HG02588 (cell line): Measurements from ENCODE around the gene UFSP2.
A peak's percentile ranks its signal among the peaks of the same experiment; 100 is the strongest.

Source experiments
- ATAC-seq: cut with Tn5 transposase; IDR thresholded peaks from one replicate; pipeline ENCODE4 v1.9.1; 2021; ENCODE audit warnings: mild to moderate bottlenecking, moderate library complexity; ENCODE audit not compliant: unreplicated experiment

UFSP2 gene

GRCh38 chr4:185429660-185430059 is 3.9 kb upstream of the UFSP2 start:
- no peak for ATAC-seq

DNA sequence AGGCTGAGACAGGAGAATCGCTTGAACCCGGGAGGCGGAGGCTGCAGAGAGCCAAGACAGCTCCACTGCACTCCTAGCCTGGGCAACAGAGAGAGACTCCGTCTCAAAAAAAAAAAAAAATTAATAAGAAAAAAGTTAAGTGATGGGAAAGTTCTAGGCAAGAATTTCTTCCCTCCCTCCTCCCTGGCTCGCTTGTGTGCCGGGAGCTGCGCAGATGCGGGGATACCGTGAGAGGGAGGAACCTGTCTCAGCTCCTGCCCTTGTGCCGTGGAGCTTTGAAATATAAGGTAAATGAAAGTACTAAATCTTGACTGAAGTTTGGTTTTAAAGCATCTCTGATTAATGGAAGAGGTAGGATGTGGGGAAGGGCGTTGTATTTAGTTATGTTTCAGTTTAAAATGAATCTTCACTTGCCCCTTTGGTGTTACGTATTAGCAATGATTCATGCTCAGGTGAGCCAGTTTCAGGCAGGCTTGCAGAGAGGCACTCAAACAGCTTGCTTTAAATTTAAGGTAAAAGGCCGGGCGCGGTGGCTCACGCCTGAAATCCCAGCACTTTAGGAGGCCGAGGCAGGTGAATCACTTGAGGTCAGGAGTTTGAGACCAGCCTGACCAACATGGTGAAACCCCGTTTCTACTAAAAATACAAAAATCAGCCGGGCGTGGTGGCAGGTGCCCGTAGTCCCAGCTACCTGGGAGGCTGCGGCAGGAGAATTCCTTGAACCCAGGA is 1.4 kb upstream of the UFSP2 start:
- ATAC-seq: no peak

- ATAC-seq: peak; percentile 4
Observed at GRCh38 chr4:185424905-185425646, 688 bp downstream of the UFSP2 start.

- ATAC-seq: no peak
Observed at GRCh38 chr4:185421366-185422124, 4.2 kb downstream of the UFSP2 start.

GRCh38 chr4:185416955-185417354 is 8.8 kb downstream of the UFSP2 start:
- ATAC-seq: no peak

- ATAC-seq: no peak
Observed at GRCh38 chr4:185412412-185412811, 13.4 kb downstream of the UFSP2 start.

- ATAC-seq: no peak
Observed at GRCh38 chr4:185411849-185412248, 13.9 kb downstream of the UFSP2 start.

DNA sequence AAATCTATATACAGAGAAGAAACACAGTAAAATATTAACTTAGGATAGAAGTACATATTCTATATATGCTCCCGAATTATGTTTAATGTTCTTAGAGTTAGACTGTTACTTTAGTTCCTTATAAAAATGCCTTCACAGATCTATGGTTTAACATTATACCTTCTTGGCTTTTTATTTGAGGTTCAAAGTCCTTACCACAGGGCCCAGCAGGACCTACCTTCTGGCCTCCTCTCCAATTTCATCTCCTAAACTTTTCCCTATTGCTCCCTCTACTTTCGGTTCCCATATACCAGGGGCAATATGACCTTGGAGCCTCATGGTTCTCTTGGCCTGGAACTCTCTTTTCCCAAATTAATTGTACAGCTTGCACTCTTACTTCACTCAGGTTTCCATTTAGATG is 17.3 kb downstream of the UFSP2 start:
- ATAC-seq: no peak

DNA sequence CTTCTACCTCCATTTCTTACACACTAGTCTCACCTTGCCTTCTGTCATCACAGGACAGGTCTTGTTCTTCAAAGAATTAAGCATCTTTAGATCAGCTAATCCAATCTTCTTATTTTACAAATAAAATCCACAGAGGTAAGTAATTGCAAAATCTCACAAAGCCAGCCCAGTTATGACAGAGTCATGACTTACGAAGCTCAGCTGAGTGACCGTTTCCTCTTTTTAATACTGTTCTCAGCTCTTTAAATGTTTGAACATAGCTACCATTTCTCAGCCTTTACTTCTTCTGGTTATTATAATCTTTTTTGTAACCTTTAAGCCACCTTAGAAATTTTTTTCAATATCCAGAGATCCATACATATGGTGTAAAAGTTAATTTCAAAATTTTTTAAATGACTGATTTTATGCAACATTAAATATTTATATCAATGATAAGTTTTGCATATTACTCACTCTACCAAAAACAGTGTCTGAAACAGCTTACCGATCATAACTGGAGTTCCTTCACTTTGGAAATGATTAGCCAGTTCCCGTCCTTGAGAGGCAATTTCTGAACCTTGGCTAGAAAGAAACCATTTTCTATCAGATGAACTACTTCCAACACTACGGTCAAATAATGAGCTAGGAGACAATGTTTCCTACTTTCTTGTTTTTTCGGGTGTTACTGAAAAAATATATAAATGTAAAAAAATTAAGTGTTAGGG is 20.3 kb downstream of the UFSP2 start:
- ATAC-seq: peak; percentile 73

GRCh38 chr4:185404031-185404430 is 21.7 kb downstream of the UFSP2 start:
- ATAC-seq: no peak

GRCh38 chr4:185399466-185399865 is 26.3 kb downstream of the UFSP2 start:
- no peak for ATAC-seq

- ATAC-seq: no peak
Observed at GRCh38 chr4:185398618-185399017, 27.1 kb downstream of the UFSP2 start.

DNA sequence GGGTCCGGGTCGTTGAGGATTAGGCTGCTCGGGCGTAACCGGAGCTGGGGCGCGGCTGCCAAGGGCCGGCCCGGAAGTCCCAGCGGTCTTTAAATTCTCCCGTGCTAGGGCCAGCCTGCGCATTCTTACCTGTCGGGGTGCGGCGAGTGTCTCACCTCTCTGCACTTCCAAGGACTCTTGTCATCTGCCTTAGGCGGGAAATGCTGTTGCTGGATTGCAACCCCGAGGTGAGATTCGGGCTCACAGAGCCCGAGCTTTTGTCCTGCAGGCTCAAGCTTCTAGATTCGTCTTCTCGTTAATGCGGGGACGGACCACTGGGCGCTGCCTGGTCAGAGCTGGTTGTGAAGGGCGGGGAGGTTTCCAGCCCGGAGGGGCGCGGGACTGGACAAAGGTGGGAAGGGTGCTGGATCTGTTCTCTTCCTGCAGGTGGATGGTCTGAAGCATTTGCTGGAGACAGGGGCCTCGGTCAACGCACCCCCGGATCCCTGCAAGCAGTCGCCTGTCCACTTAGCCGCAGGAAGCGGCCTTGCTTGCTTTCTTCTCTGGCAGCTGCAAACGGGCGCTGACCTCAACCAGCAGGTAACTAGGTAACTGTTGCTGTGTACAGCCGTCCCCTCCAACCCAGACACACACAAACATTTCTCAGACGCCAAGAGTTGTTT is 28.9 kb downstream of the UFSP2 start, which contains the start of gene ANKRD37:
Gene ANKRD37, plus strand, starts transcription at position 118 of the 662 bp plus-strand sequence. Its CDS starts 83 bp downstream, at position 201.
- peak; percentile 0 for ATAC-seq

DNA sequence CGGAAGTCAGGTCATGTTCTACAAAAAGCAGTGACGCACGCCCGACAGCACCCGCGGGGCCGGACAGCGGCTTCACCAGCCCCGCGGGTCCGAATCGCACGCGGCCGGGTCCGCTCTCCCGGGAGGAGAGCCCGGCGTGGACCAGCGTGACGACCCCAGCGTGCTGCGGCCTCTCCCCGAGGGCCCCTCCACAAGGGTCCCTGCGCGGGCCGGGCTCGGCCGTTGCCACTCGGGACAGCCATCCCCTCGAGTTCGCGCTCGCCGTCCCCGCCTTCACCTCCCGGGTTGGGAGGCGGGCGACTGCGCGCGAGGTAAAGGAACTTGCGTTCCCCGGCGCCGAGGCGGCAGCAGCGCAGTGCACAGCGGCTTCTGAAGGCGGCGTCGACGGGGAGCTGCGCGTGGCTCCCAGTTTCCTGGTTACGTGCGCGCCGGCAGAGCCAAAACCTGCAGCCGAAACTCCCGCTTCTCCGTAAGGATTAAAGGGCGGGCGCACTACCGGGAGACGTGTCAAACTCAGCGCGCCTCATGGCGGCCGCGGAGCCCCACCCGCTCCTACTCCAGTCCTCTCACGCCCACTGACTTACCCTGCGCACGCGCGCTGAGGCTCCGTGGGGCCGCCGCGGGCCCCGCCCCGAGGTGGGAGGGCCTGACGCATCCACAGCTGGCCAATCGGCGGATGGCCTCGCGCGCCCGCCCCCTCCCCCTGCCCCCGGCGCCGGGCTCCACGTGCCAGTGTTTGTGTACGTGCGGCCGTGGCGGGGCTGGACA is 29.6 kb downstream of the UFSP2 start:
- peak; percentile 78 for ATAC-seq

DNA sequence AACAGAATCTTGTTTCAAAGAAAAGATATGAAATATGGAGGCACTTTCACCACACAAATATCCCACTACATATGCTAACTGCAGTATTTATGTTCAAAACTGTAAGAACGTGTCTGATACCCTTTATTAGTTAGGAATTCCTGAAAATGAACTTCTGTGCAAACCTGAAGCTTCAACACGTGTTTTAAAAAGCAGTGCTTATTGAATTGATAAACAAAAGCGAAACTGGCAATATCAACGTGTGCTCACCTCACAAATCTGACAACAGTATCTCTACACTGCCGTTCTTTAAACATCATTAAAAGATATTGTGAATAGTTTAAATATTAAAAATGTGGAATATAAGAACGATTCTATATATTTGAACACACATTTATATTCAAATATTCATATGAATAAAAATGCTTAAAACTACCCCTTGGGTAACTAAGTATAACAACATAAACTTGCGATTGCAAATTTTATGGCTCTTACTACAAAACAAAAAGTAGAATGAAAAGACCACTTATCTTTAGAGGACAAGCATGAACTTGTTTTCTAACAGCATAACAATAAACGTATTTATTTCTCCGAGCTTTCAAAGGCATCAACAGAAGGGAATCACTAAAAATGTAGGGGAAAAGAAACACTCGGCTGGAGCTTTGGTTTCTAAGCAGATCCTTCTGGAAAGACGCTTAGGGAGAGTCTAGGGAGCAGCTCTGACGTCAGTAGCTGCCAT is 30.4 kb downstream of the UFSP2 start, which contains the start of gene LRP2BP:
Gene LRP2BP, minus strand, starts transcription at position 687 of the 718 bp plus-strand sequence. CDS start 17,738 bp downstream, outside the sequence.
- ATAC-seq: no peak

DNA sequence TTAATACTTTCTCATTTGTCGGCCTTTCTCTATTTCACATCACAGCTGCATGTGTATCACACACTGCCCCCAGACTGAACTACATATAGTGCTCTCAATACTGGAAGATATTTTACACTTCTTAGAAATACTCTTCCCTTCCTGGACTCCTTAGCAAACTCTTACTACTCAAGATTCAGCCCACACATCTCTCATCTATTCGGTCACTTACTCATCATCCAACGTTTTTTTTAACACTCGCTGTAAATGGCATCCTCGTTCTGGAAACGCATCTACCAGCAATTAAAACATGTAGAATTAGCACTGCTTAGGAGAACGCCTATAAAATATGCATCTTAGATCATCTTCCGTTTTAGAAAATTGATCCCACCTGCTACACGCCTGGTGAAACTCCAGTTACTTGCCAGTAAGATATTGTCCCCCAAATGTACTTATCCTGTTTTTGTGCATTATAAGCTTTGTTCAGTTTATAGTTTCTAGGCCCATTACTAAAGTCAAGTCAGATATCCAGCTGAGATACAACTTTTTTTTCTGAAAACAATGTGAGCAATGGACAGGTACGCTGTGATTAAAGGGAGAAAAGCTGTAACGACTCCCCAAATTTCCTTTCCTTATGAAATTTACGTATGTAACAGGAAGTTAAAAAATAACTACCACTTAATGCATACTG is 31.1 kb downstream of the UFSP2 start:
- no peak for ATAC-seq

GRCh38 chr4:185392156-185392555 is 33.6 kb downstream of the UFSP2 start:
- no peak for ATAC-seq

- no peak for ATAC-seq
Observed at GRCh38 chr4:185390941-185391340, 34.8 kb downstream of the UFSP2 start.
